RWPE2 (cell line): ENCODE results near the gene ING3.

ENCODE experiments used
- ATAC-seq: fragments of 200-7000 bp; cut with Tn5 transposase; 3 replicates; pipeline ENCODE4 v1.9.1; 2021; ENCODE audit warnings: low read depth
- DNase-seq: peaks from one replicate; pipeline ENCODE4 v3.0.0-alpha.2; 2020; ENCODE audit warnings: low spot score
- H3K27ac ChIP-seq: fragments of 450-650 bp; 2 replicates; pipeline ENCODE4 v1.5.1; 2017; ENCODE audit warnings: mild to moderate bottlenecking; ENCODE audit not compliant: poor library complexity, severe bottlenecking
- H3K27me3 ChIP-seq: fragments of 250-450 bp; sonication (Bioruptor Pico); 2 replicates; pipeline ENCODE4 v1.5.1; 2021; ENCODE audit warnings: mild to moderate bottlenecking, moderate library complexity; ENCODE audit not compliant: insufficient read depth, poor library complexity, severe bottlenecking
- H3K36me3 ChIP-seq: fragments of 250-450 bp; sonication (Bioruptor Pico); 2 replicates; pipeline ENCODE4 v1.5.1; 2020; ENCODE audit warnings: low read depth, mild to moderate bottlenecking, moderate library complexity
- H3K4me1 ChIP-seq: fragments of 250-450 bp; sonication (Bioruptor Pico); 2 replicates; pipeline ENCODE4 v1.5.1; 2021; ENCODE audit warnings: mild to moderate bottlenecking, moderate library complexity; ENCODE audit not compliant: insufficient read depth, poor library complexity, severe bottlenecking
- H3K4me3 ChIP-seq: fragments of 250-450 bp; sonication (Bioruptor Pico); 2 replicates; pipeline ENCODE4 v1.5.1; 2021; ENCODE audit warnings: mild to moderate bottlenecking, moderate library complexity; ENCODE audit not compliant: severe bottlenecking
- H3K9me3 ChIP-seq: fragments of 250-450 bp; sonication (Bioruptor Pico); 2 replicates; pipeline ENCODE4 v1.5.1; 2021; ENCODE audit warnings: mild to moderate bottlenecking, moderate library complexity; ENCODE audit not compliant: severe bottlenecking
- CTCF ChIP-seq: fragments of 450-650 bp; IDR thresholded peaks from one replicate; pipeline ENCODE4 v1.5.1; 2017; ENCODE audit warnings: mild to moderate bottlenecking, moderate library complexity; ENCODE audit not compliant: poor library complexity, severe bottlenecking

The ING3 gene

GRCh38 chr7:120950539-120951308, at the start of gene ING3:
Gene ING3 (plus strand): TSS chr7:120950777. CDS start chr7:120950897, 120 bp downstream.
- Histone ChIP-seq H3K36me3 (peaks cover 39% of the 10 kb centered on the region), H3K4me3 (peak within 1 kb of the TSS; percentile 48), H3K27me3 (no peaks in the 10 kb centered on the region), H3K27ac (peak within 1 kb of the TSS; percentile 61), H3K9me3 (no peaks in the 10 kb centered on the region), H3K4me1 (peaks cover 15% of the 10 kb centered on the region)
- TF ChIP-seq CTCF = no peak
- ATAC-seq = peak; percentile 95
- DNase-seq = peak; percentile 94

- H3K9me3 ChIP-seq = no peaks in the 10 kb centered on the region
- no peak for TF ChIP-seq CTCF
- no peaks in the 10 kb centered on the region for H3K36me3 ChIP-seq
- no peak overlapping the region for H3K27ac ChIP-seq
- H3K27me3 ChIP-seq = no peaks in the 10 kb centered on the region
- DNase-seq (no peak), ATAC-seq (no peak)
- no peaks in the 10 kb centered on the region for H3K4me1 ChIP-seq
- H3K4me3 ChIP-seq = no peak overlapping the region
These were observed 35.1 kb upstream of the ING3 start for GRCh38 chr7:120915314-120916105.

GRCh38 chr7:120916121-120916520, 34.5 kb upstream of the ING3 start:
- no peak for DNase-seq
- no peaks in the 10 kb centered on the region for H3K4me1 ChIP-seq
- no peaks in the 10 kb centered on the region for H3K9me3 ChIP-seq
- no peak overlapping the region for H3K27ac ChIP-seq
- no peak overlapping the region for H3K4me3 ChIP-seq
- no peaks in the 10 kb centered on the region for H3K36me3 ChIP-seq
- no peak for TF ChIP-seq CTCF
- ATAC-seq = no peak
- no peaks in the 10 kb centered on the region for H3K27me3 ChIP-seq

GRCh38 chr7:120916538-120916937, 34.0 kb upstream of the ING3 start:
- Histone ChIP-seq H3K27me3 (no peaks in the 10 kb centered on the region), H3K4me1 (no peaks in the 10 kb centered on the region), H3K4me3 (no peak overlapping the region), H3K27ac (no peak overlapping the region), H3K36me3 (no peaks in the 10 kb centered on the region), H3K9me3 (no peaks in the 10 kb centered on the region)
- TF ChIP-seq CTCF = no peak
- DNase-seq = no peak
- no peak for ATAC-seq
